ENCODE measurements around the gene PLEKHA1. TPM values are rescaled to one million over a fixed set of nuclear protein-coding genes. Genes with fewer than 3 reads are reported as not detected.

The PLEKHA1 gene
- total and polyA plus RNA-seq, 2 of the 4 experiments (the other 2 are of a cell fraction): 7.2 to 9.5 TPM

DNA sequence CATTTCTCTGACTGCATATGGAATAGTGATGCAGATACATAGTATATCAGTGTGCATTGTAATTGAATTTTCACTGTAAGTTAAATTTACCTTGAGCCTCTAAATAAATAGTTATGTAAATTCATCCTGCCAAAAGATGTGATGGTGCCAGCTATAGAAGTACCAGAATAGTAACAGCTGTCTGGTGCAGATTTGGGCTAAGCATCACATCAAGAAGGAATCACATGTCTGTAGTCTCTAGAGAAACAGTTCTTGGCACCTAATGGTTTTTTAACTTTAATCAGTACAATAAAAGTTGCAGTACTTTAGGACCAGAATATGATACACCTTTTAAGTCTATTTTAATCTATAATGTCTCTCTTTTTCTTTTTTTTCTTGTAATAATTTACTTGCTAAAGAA, 17.4 kb downstream of the PLEKHA1 start:
- H3K9me1 ChIP-seq (ENCODE audit: insufficient read depth, low read length): no peaks in the 10 kb centered on the region; the same call in 1 of the 2 replicates
- H3K4ac ChIP-seq (ENCODE audit: low read depth, low read length): no peak overlapping the region
- no peak for TF ChIP-seq CHD1 (IDR thresholded peaks at IDR 0.05; ENCODE audit: low read depth, low read length)
- no peak for TF ChIP-seq RFX5 (IDR thresholded peaks at IDR 0.05; ENCODE audit: low read depth, low read length)
- TF ChIP-seq MAZ (IDR thresholded peaks at IDR 0.05; ENCODE audit: borderline replicate concordance, low read depth, low read length): no peak
- TF ChIP-seq MAFK (IDR thresholded peaks at IDR 0.05; ENCODE audit: low read depth, low read length): no peak
- TF ChIP-seq, protein P1, sequence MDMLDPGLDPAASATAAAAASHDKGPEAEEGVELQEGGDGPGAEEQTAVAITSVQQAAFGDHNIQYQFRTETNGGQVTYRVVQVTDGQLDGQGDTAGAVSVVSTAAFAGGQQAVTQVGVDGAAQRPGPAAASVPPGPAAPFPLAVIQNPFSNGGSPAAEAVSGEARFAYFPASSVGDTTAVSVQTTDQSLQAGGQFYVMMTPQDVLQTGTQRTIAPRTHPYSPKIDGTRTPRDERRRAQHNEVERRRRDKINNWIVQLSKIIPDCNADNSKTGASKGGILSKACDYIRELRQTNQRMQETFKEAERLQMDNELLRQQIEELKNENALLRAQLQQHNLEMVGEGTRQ (IDR thresholded peaks at IDR 0.05; ENCODE audit: low read depth, low read length): no peak
- no peak for TF ChIP-seq RCOR1 (IDR thresholded peaks at IDR 0.05; ENCODE audit: insufficient replicate concordance, low read length)
- TF ChIP-seq CTCF (conservative IDR thresholded peaks at IDR 0.05; ENCODE audit: low read depth, low read length): no peak
- no peak for TF ChIP-seq CEBPB (IDR thresholded peaks at IDR 0.05; ENCODE audit: low read depth, low read length)
- no peak for TF ChIP-seq RAD21 (IDR thresholded peaks at IDR 0.05; ENCODE audit: low read length)
- TF ChIP-seq, protein P2, sequence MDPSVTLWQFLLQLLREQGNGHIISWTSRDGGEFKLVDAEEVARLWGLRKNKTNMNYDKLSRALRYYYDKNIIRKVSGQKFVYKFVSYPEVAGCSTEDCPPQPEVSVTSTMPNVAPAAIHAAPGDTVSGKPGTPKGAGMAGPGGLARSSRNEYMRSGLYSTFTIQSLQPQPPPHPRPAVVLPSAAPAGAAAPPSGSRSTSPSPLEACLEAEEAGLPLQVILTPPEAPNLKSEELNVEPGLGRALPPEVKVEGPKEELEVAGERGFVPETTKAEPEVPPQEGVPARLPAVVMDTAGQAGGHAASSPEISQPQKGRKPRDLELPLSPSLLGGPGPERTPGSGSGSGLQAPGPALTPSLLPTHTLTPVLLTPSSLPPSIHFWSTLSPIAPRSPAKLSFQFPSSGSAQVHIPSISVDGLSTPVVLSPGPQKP (IDR thresholded peaks at IDR 0.05; ENCODE audit: borderline replicate concordance, low read depth, low read length): no peak
- no peak for TF ChIP-seq BHLHE40 (IDR thresholded peaks at IDR 0.05; ENCODE audit: low read depth, low read length)
- no peak for TF ChIP-seq FOS (IDR thresholded peaks at IDR 0.05; ENCODE audit: low read depth, low read length)
- TF ChIP-seq MXI1 (IDR thresholded peaks at IDR 0.05; ENCODE audit: borderline replicate concordance, low read depth, low read length): no peak
- peaks cover 8 to 11% of the 10 kb centered on the region in 2 experiments; a peak in 3 of 4 replicates for H3K79me1 ChIP-seq (ENCODE audit: low read depth in 1 of 2, low read length in 2 of 2)
- in situ Hi-C loops (cut with MboI; ENCODE audit: low sequenced_read_pairs): no loop called here
- ChIA-PET CTCF (no interaction called here), POLR2A (ENCODE audit: unreplicated experiment) (no interaction called here)
- no peak overlapping the region for H2AK5ac ChIP-seq (ENCODE audit: low read depth, low read length)
- H3K27me3 ChIP-seq (ENCODE audit: control insufficient read depth, insufficient read depth, low read length): no peaks in the 10 kb centered on the region
- no peak overlapping the region for H3K4me2 ChIP-seq (ENCODE audit: low read depth, low read length)
- H3K18ac ChIP-seq (ENCODE audit: low read depth, low read length): no peak overlapping the region
- H3K9ac ChIP-seq (ENCODE audit: low read depth, low read length): no peak overlapping the region
- H3K4me3 ChIP-seq (ENCODE audit: insufficient read depth, low read depth, low read length): no peak overlapping the region
- no peak overlapping the region for H4K91ac ChIP-seq (ENCODE audit: insufficient read depth, low read depth, low read length)
- no peak overlapping the region for H2BK15ac ChIP-seq (ENCODE audit: low read depth, low read length)
- no peak overlapping the region for H4K5ac ChIP-seq (ENCODE audit: low read depth, low read length)
- H2BK120ac ChIP-seq (ENCODE audit: low read depth, low read length): no peak overlapping the region
- peaks cover 3% of the 10 kb centered on the region; the same call in 1 of the 2 replicates for H4K20me1 ChIP-seq (ENCODE audit: insufficient read depth, low read length)
- H3K36me3 ChIP-seq (ENCODE audit: control insufficient read depth, insufficient read depth, low read length): no peaks in the 10 kb centered on the region
- H2AK9ac ChIP-seq (replicated peaks; ENCODE audit: low read depth, low read length, poor library complexity): no peak overlapping the region
- H3K56ac ChIP-seq (ENCODE audit: extremely low read depth, insufficient read depth, low read length): no peak overlapping the region
- dilution Hi-C loops (cut with HindIII; ENCODE audit: low sequenced_read_pairs, unreplicated experiment): no loop called here
- H3K9me3 ChIP-seq (ENCODE audit: control insufficient read depth, insufficient read depth, low read length): no peaks in the 10 kb centered on the region
- no peak overlapping the region for H3K23ac ChIP-seq (ENCODE audit: low read depth, low read length)
- no peak overlapping the region for H2BK5ac ChIP-seq (ENCODE audit: low read depth, low read length, poor library complexity, severe bottlenecking)
- no peak overlapping the region for H2BK20ac ChIP-seq (ENCODE audit: low read depth, low read length)
- no peak overlapping the region for H4K8ac ChIP-seq (ENCODE audit: low read depth in 2 of 2, low read length in 2 of 2)
- H2AFZ ChIP-seq (replicated peaks; ENCODE audit: low read length, poor library complexity): no peak overlapping the region
- no peak overlapping the region for H3K27ac ChIP-seq (ENCODE audit: insufficient read depth, low read length)
- DNase-seq: no peak
- H3K14ac ChIP-seq (replicated peaks; ENCODE audit: low read depth, low read length): no peak overlapping the region
- ATAC-seq (ENCODE audit: low read depth): no peak
- no peaks in the 10 kb centered on the region for H3K4me1 ChIP-seq (ENCODE audit: control insufficient read depth, insufficient read depth, low read length)
- no TSS peak for BruUV-seq (replicated peaks)
- intact Hi-C loops (cut with micrococcal nuclease): no loop called here
